CMK (cell line): ENCODE results near the gene CDC27.
A peak's percentile ranks its signal among the peaks of the same experiment; 100 is the strongest.
"Not testable (repeated sequence)": the region's sequence is repeated elsewhere in the genome, so short reads cannot be mapped to it uniquely, and the experiment has no call there.

Experiments
- DNase-seq: peaks from one replicate; pipeline ENCODE4 v3.0.0-alpha.2; 2010; ENCODE audit warnings: low read depth

CDC27 gene

GRCh38 chr17:47219621-47220475 lies 30.8 kb upstream of the CDC27 start:
- DNase-seq, result no peak

GRCh38 chr17:47218896-47219430 lies 29.9 kb upstream of the CDC27 start:
- DNase-seq, result peak; percentile 95

DNA sequence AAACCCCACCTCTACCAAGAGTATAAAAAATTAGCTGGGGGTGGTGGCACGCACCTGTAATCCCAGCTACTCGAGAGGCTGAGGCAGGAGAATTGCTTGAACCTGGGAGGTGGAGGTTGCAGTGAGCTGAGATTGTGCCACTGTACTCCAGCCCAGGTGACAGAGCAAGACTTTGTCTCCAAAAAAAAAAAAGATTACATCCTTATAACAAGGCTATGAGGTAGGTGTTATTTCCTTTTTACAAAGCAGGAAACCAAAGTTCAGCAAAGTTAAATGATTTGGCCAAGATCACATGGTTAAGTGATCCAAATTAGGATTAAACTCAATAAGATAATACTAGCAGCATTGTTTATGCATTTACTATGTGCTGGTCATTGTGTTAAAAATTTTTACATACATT lies 28.2 kb upstream of the CDC27 start:
- not testable (repeated sequence) for DNase-seq

DNA sequence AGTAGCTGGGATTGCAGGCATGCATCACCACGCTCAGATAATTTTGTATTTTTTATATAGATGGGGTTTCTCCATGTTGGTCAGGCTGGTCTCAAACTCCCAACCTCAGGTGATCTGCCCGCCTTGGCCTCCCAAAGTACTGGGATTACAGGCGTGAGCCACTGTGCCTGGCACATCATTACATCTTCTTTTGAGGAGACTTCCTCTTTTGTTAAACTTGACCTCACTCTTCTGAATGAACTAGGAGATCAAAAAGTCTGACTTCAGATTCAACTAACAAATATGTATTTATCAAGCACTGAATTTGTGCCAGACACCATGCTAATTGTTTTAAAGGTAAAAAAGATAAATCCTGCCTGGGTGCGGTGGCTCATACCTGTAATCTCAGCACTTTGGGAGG lies 27.7 kb upstream of the CDC27 start:
- not testable (repeated sequence) for DNase-seq

DNA sequence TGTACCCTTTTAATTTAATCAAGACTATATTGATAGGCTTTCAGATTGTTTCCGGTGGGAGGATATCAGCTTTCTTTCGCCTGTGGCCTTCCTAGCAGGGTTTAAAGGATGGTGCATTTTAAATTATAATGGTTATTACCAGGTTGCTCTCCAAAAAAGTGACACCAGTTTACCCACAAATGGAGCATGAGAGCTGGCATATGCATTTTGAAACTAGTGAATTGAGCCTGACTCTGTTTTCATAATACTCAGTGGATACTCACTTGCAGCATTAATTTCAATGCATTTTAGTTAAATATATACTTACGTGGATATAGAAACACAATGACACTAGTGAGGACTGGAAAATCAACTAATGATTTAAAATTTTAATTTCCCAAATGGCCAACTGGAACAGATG lies 25.8 kb upstream of the CDC27 start:
- DNase-seq, result no peak

DNA sequence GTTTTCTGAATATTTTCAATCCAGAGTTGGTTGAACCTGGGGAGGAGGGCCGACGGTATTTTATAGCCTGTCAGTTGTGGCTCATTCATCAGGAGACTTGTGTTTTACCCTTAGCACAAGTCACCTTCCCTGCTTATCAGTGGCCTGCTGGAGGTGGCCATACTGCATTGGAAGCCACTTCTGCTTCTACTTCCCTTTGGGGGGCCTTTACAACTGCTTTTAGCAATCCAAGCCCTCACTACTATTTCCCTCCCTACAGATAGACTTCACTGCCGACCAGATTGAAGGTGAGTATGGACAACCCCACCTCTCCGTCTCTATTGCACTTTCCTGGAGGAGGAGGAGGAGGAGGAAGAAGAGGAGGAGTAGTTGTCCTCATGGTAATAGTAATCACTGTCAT lies 24.4 kb upstream of the CDC27 start:
- no peak for DNase-seq

- DNase-seq, result no peak
Observed at GRCh38 chr17:47212458-47212857, 23.4 kb upstream of the CDC27 start.

GRCh38 chr17:47210779-47211178 lies 21.7 kb upstream of the CDC27 start:
- DNase-seq, result no peak

GRCh38 chr17:47210105-47210504 lies 21.0 kb upstream of the CDC27 start:
- no peak for DNase-seq

DNA sequence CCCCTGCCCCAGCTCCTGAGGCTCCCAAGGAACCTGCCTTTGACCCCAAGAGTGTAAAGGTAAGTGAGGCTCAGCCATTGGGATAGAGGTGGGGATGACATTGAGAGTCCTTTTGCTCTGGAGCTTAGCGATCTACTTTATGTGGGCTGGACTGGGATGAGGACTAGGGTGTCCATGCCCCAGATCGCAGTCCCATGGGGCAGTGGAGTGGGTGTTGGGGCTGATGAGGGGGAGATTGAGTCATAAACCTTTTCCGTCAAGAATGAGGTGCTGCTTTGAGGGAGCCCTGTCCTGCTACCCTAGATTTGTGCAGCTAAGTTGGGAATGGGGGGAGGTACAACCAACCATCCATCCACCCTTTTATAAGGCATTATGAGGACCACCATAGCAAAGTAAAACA lies 20.4 kb upstream of the CDC27 start:
- no peak for DNase-seq

DNA sequence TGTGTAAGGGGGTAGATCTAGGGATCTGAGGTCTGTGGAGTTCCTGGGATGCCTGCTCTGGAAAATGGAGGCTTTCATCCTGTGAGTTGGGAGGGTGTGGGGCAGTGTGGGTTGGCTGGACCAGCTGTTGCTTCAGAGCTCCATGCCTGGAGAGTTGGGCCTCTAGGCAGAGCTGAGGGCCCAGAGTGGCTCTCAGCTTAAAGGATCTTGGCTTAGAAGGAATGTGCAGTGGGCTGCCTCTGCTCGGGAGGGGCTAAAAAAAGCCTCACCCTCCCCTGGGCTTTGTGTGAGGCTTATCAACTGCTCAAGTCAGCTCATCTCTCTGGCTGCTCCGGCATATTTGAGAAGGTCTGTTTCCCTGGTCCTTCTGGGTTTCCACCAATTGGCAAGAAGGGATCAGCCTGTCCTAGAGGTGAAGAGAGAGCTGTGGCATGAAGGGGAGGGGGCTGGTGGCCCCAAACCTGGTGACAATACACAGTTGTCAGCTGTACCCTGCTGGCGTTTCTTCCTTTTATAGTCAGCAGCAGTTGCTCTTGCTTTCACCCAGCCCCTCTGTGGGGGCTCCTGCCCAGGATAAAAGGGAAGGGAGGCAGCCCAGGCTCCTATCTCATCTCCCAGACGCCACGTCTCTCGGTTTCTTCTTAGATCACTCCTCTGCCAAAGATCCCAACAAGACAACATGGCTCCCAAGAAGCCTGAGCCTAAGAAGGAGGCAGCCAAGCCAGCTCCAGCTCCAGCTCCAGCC lies 19.8 kb upstream of the CDC27 start, which contains the start of gene MYL4:
Gene MYL4, plus strand, starts transcription at position 605 of the 745 bp plus-strand sequence. Its CDS starts 75 bp downstream, at position 680.
- DNase-seq, result peak; percentile 72

DNA sequence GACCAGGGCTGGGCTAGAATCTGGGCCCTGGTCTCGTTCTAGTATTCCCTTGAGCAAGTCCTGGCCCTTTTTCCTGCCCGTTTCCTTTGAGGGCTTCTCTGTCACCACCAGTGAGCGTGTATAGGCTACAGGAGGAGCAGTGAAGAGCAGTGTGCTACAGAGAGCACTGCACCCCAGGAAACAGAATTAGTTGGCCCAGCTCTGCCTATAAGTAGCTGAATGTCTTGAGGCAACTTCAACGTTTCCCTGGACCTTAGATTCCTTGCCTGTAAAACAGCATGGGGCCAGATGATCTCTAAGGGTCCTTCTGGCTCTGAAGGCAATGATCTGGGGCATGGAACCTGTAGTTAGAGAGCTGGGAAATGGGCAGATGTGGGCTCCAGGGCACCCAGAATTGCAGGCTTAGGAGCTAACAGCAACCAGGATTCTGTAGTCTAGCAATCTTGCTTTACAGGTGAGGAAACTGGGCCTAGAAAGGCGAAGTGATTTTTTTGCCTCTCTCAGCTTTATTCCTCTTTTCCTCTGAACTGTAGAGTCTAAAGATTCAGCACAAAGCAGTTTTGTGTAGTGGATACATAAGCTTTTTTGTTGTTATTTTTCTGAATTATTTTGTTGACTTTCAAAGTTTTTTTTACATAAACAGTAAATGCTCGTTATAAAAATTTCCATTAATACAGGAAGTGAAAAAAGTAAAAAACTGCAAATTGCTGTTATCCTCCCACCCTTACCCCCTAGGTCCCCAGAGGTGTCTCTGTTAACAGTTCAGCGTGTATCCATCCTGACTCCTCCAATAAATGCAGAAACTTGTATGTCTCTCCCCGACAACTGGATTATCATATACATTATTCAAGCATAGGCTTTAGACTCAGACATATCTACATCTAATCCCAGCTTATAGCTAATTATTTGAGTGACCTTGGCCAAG lies 18.3 kb upstream of the CDC27 start:
- no peak for DNase-seq

DNA sequence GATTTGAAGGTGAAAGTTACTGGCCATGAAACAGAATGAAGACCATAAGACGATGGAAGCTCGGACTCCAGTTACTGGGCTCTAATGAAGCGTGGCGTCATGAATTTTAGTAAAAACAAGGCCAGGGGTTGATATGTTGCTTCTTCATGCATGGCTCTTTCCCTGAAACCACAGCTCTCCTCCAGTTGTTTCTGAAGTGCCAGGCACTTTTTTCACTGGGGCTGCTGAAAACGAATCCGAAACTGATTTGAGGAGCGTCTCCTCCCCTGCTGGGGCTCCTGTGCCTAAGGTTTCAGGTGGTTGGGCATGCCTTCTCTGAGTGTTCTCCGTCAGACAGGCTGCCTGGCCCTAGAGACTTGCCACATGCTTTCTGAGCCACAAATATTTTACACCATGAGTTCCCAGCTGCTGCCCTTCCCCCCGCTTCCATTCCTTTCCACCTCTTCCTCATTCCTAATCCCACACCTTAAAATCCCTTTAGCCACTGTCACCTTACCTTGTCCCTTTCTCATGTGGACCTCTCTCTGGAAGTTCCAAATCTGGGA lies 16.4 kb upstream of the CDC27 start:
- DNase-seq, result no peak

GRCh38 chr17:47204722-47205418 lies 15.8 kb upstream of the CDC27 start:
- DNase-seq, result no peak

- DNase-seq, result no peak
Observed at GRCh38 chr17:47203984-47204721, 15.1 kb upstream of the CDC27 start.

DNA sequence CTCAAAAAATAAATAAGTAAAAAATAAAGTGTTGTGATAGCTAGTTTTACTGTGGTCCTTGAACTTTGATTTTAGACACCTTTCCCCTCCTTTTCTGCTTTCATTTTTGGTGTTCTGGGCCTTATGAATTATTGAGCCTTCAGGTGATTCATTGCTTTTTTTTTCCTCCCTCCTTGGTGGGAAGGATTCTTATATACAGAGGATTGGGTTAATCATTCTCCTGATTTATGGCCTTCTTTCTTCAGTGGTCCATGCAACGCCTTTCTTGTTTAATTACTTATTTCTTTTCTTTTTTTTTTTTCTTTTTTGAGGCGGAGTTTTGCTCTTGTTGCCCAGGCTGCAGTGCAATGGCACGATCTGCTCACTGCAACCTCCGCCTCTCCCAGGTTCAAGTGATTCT lies 12.1 kb upstream of the CDC27 start:
- DNase-seq, result no peak

DNA sequence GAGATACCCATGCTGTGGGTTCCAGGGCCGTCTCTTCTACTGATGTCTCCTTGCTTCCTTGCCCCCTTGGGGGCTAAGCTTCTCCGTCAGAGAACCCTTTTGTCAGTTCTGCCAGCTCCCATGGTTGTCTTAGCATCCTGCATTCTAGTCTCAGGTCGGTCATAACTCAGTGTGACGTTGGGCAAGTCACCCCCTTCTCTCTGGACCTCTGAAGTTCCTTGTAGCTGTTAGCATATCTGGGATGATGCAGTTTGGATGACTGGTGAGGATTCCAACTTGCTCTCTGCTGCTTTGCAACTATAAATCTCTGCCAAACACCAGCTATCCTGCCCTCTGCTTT lies 11.2 kb upstream of the CDC27 start:
- no peak for DNase-seq

GRCh38 chr17:47199627-47200324 lies 10.7 kb upstream of the CDC27 start:
- no peak for DNase-seq

GRCh38 chr17:47197821-47198220 lies 8.7 kb upstream of the CDC27 start:
- no peak for DNase-seq
